GM18861 (cell line): ENCODE data around the gene OR6A2.
"Not testable (repeated sequence)": the region's sequence is repeated elsewhere in the genome, so short reads cannot be mapped to it uniquely, and the experiment has no call there.

Experiments used
- ATAC-seq: cut with Tn5 transposase; IDR thresholded peaks from one replicate; pipeline ENCODE4 v1.9.1; 2021; ENCODE audit not compliant: unreplicated experiment

Gene OR6A2

DNA sequence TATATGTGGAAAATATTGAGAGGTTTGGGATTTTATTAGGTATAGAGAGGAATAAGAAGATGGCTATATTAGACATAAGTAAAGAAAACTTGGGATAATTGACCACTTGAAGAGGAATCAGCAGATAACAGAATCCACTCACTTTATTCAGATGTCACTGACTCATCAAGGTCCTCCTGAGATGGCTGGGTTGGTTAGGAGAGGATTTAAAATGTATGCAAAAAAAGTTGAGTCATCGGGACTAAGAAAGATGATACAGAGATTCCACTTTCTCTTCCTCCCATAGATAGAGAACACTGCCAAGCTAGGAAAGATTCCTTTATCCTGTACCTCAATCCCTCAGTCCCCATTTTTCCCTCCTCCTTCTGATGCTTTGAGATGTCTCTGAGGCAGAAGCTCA, at the start of gene OR6A2:
TSS of gene OR6A2 (minus strand) at position 288 of the 400 bp plus-strand sequence. CDS start 3,981 bp downstream, outside the sequence.
- ATAC-seq: no peak

DNA sequence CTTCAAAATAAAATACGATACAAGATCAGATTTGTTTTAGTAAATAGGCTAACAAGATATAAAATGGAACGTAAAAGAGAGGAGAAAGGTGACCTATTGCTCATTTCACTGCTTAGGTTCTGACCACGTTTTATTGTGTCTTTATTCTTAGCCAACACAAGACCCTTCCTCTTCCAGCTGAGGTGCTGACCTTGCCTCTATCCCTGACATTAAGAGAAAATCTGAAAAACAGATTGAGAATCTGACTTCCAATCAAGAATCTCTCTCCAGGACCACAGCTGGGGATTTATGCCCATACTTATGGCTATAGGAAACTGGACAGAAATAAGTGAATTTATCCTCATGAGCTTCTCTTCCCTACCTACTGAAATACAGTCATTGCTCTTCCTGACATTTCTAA, 45.9 kb upstream of the OR6A2 start, which contains the start of gene OR10A5:
TSS of gene OR10A5 (plus strand) at position 301 of the 400 bp plus-strand sequence. CDS start at position 301, 0 bp downstream.
- ATAC-seq: no peak

DNA sequence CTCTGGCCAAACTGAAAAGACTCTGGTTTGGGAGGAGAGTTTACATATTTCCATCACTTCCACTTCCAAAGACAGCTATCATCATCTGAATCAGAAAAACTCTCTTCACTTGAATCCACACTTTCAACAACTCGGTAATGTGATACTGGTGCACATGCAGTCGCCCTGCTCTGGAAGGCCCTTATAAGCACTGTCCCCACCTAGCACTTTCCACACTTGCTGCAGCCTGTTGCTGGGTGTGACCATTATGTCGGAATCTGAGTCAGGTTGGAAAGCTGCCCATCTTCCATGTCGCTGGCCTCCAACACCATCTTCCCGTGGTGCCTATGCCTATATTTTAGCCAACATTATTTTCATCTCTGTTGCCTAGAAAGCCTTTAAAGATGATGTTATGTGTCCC, 44.9 kb upstream of the OR6A2 start:
- no peak for ATAC-seq

- ATAC-seq: no peak
These were observed 44.2 kb upstream of the OR6A2 start for GRCh38 chr11:6843670-6844069.

DNA sequence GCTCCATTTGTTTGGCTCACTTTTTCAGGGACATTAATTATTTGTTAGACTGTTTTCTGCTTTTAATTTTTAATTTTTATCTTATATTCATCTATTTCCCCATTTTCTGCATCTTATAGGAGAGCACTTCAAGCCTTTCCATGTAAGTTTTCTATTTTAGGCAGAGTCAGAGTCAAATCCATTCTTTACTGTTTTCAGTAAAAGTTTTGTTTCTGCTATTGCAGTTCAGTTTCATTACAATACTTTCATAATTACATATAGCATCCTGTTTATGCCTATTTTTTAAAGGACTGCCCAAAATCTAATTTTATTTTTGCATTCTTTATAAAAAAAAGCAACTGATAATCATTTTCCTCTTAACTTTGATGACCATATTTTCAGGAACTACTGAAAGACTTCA, 42.2 kb upstream of the OR6A2 start:
- ATAC-seq: no peak

- no peak for ATAC-seq
These were observed 34.5 kb upstream of the OR6A2 start for GRCh38 chr11:6834021-6834420.

GRCh38 chr11:6833356-6833755, 33.9 kb upstream of the OR6A2 start:
- no peak for ATAC-seq

DNA sequence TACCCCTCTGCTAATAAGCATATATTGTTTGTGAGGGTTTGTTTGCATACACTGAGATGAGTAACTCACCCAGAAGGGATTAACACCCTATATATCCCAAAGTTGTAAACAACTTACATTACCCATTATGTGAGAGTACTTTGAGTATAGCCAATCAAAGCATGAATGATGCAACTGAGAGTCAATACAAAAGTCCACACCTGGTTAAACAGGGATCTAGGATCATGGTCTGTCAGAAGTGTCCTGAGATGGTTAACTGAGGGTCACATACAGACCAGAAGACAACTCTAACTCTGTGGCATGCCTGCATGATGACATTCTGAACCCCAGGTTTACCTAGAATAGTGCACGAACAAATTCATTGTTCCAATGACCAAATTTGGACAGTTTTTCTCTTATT, 28.6 kb upstream of the OR6A2 start:
- no peak for ATAC-seq

GRCh38 chr11:6825231-6825744, 25.8 kb upstream of the OR6A2 start:
- no peak for ATAC-seq

- ATAC-seq: no peak
These were observed 24.8 kb upstream of the OR6A2 start for GRCh38 chr11:6824136-6824823.

DNA sequence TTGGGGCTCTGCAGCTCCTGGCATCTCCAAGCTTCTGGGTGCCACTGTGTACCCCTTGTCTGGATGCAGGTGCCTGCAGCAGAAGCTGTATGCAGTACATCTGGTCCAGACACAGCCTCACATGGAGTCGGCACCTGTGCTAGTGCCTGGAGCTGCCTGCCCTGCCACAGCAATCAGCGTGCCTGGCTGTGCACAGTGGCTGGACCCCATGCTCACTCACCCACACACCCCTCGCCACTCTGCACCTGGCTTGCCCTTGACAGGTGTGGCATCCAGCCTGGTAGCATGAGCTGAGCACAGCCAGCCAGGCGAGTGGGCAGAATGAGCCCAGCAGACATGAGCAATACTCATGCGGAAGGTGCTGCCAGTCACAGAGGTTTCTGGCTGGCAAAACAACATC, 19.5 kb upstream of the OR6A2 start:
- ATAC-seq: no peak

GRCh38 chr11:6817694-6818093, 18.2 kb upstream of the OR6A2 start:
- ATAC-seq: no peak

- ATAC-seq: no peak
These were observed 14.2 kb upstream of the OR6A2 start for GRCh38 chr11:6813656-6814055.

DNA sequence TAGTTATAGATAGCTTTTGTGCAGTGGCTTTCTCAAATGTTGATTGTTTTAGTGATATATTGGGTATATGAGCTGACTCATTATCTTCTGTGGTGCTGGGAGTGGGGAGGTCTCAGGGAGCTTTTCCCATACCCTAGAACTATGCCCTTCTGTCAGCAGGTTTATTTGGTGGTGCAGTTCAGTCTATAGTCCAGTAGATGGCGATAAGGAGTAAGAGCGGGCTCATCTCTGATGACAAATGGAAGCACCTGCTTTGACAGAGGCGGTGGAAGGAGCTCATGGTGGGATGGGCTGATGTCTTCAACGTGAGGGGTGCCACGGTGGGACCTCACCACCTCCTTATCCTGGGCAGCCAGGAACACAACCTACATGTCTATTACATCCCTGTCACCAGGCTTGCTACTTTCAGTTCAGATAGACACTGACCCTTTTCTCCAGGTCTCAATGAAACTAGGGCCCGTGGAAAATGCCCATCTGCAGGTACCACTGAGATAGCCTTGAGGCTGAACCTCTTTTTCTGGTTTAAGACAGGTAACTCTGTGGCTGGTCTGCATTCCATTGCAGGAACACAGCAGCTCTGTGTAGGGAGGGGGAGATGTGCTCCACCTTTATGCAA, 13.0 kb upstream of the OR6A2 start:
- ATAC-seq: peak; percentile 48

DNA sequence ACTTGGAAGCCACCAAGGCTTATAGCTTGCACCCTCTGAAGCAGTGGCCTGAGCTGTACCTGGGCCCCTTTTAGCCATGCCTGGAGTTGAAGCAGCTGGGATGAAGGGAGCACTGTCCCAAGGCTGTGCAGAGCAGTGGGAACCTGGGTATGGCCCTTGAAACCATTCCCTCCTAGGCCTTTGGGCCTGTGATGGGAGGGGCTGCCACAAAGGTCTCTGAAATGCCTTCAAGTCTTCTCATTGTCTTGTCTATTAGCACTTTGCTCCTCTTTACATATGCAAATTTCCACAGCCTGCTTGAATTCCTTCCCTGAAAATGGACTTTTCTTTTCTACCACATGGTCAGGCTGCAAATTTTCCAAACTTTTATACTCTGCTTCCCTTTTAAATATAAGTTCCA, 1.6 kb upstream of the OR6A2 start:
- not testable (repeated sequence) for ATAC-seq

DNA sequence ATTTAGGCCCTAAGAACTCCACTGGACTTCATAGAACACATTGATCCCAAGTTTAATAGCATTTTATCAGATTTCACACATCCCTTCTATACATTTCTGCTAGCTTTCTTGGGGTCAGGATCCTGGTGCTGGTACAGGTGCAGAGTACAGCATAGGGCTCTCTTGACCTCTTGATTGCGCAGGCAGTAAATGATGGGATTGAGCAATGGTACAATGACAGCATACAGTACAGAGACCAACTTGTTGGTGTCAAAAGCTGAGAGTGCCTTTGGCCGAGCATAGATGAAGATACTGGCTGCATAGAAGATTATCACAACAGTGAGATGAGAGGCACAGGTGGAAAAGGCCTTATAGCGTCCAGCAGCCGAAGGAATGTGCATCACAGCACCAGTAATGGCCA, 4.8 kb downstream of the OR6A2 start:
- no peak for ATAC-seq

GRCh38 chr11:6790546-6790945, 8.9 kb downstream of the OR6A2 start:
- no peak for ATAC-seq

DNA sequence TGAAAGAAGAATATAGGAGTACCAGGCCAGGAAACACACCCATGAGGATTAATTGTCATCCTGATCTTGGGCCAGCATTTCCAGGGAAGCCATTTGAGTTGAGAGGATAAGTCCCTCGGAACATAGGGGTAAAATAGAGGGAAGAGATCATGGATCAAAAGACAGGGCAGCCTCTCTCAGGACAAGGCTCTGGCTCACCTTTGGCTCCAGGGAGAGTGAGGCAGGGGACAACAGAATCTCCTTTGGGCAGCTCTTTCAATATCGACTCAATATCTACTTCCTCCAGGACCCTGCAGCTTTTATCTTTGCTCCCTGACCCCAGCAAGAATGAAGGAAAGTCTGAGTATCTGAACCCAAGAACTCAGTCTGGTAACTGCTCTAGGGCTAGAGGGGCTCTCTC, 16.8 kb downstream of the OR6A2 start, which contains the start of gene OR2AG1:
TSS of gene OR2AG1 (plus strand) at position 301 of the 400 bp plus-strand sequence. CDS start 2,018 bp downstream, outside the sequence.
- ATAC-seq: no peak

- no peak for ATAC-seq
These were observed 18.7 kb downstream of the OR6A2 start for GRCh38 chr11:6780829-6781228.

- no peak for ATAC-seq
These were observed 21.0 kb downstream of the OR6A2 start for GRCh38 chr11:6778518-6778917.

DNA sequence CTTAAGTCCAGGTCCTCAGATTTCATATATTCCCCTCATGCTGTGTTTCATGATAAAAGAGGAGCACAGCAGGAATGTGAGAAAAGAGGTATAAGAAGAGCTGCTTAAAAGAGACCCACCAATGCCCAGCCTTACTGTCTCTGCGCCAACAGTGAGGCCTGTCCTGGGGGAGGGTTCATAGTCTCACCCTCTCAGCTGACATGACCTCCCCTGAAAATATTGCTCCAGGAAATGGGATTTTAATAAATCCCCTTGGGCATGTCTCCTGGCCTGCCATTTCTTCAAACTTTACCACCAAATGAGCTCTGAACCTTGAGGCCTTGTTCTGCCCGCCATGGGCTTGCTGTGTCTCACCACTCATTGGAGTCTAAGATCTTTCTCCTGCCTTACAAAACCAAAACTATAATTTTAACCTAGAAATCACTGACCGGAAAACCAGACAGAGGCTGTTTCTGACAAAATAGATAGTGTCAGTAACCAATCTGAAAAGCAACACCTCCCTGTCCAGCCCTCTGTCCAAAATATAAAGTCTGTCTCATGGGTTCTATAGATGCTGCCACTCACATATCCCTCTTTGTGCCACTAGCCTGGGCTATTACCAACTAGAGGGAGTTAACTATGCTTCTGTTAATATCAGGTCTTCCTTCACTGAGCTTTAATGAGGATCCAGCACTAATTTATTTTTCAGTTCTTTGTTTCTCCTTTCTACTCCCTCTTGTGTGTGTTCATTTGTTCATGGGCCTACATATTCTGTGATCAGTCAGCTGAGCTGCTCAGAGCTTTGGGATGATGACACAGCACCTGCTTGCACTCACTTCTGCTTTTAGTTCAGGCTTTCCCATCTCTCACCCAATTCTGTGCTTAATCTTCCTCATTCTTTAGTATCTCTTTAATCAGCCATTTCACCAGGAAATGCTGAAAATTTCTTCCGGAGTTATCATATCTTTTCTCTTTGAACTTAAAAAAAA, 27.3 kb downstream of the OR6A2 start, which contains the start of gene OR2AG2:
TSS of gene OR2AG2 (minus strand) at position 51 of the 968 bp plus-strand sequence. CDS start 3,019 bp downstream, outside the sequence.
- ATAC-seq: peak; percentile 76
